ENCODE results near the gene CHD9. TPM values are rescaled to one million over a fixed set of nuclear protein-coding genes. Genes with fewer than 3 reads are reported as not detected.

CHD9 gene
- total RNA-seq, 1 experiment from 2014 or later: 26.3 TPM

DNA sequence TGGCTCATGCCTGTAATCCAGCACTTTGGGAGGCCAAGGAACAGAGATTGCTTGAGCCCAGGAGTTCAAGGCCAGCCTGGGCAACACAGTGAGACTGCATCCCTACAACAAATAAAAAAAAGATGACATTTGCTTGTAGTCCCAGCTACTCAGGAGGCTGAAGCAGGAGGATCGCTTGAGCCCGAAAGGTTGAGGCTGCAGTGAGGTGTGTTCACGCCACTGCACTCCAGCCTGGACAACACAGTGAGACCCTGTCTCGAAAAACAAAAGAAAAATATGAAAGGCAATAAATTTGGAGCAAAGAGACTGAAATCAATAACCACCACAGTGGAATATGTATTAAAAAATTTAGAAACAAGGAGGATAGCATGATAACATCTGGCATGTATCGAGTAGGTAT is 235.7 kb downstream of the CHD9 start:
- Histone ChIP-seq H3K4me3 (no peak overlapping the region), H4K20me1 (ENCODE audit: insufficient read depth) (no peaks in the 10 kb centered on the region), H3K9me2 (ENCODE audit: insufficient read depth) (no peaks in the 10 kb centered on the region), H3K9me3 (ENCODE audit: insufficient read depth, low read depth) (no peaks in the 10 kb centered on the region), H2AFZ (no peak overlapping the region), H3K27me3 (ENCODE audit: insufficient read depth, low read depth) (no peaks in the 10 kb centered on the region), H3K36me3 (ENCODE audit: low read depth) (peaks cover 6% of the 10 kb centered on the region; the same call in 1 of the 2 replicates), H3K27ac (no peak overlapping the region), H3F3A (ENCODE audit: insufficient read depth, low read depth) (peaks cover 6% of the 10 kb centered on the region; the same call in 1 of the 2 replicates), H3K4me2 (no peak overlapping the region), H3K79me2 (ENCODE audit: low read depth) (no peaks in the 10 kb centered on the region), H3K4me1 (replicated peaks; ENCODE audit: insufficient read depth) (no peaks in the 10 kb centered on the region)
- CTCF ChIA-PET: interaction anchor here (0.9 kb wide), 1 partner anchor 220 kb away, joined by 3 read pairs; no protein-coding TSS in a partner anchor
- no TSS peak for BruUV-seq (replicated peaks)
- POLR2A ChIA-PET (ENCODE audit: unreplicated experiment): no interaction called here
- no peak for TF ChIP-seq EZH2 (IDR thresholded peaks at IDR 0.05; ENCODE audit: low read depth)
- TF ChIP-seq, protein P1, sequence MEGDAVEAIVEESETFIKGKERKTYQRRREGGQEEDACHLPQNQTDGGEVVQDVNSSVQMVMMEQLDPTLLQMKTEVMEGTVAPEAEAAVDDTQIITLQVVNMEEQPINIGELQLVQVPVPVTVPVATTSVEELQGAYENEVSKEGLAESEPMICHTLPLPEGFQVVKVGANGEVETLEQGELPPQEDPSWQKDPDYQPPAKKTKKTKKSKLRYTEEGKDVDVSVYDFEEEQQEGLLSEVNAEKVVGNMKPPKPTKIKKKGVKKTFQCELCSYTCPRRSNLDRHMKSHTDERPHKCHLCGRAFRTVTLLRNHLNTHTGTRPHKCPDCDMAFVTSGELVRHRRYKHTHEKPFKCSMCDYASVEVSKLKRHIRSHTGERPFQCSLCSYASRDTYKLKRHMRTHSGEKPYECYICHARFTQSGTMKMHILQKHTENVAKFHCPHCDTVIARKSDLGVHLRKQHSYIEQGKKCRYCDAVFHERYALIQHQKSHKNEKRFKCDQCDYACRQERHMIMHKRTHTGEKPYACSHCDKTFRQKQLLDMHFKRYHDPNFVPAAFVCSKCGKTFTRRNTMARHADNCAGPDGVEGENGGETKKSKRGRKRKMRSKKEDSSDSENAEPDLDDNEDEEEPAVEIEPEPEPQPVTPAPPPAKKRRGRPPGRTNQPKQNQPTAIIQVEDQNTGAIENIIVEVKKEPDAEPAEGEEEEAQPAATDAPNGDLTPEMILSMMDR (conservative IDR thresholded peaks at IDR 0.05): no peak
- intact Hi-C loops (cut with micrococcal nuclease; ENCODE audit: unreplicated experiment): no loop called here
- no peak for DNase-seq

DNA sequence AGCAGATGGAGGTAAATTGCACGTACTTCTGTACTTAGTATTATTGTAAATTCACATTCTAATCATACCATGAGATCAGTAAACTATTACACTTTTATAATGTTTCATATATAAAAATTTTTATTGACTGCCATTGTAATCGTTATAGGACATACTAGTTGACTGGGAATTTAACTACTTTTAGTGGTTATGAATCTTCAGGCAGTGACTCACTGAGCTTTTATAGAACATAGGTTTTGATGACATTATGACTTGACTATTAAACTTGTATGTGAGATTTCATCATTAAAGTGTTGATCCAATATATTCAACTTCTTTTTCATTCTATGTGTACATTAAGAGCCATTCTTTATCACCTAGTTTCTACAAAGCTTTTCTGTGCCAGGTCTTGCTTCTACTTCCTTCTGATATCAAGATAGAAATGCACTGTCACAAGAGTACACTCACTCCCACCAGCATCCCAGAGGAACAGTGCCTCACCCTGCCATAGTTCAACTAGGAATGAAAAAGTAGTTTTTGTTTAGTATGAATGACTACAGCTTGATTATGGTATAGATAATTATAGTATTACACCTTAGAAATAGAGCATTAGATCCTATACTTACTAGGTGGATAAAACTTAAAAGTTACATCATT is 237.1 kb downstream of the CHD9 start:
- Histone ChIP-seq H3K4me3 (no peak overlapping the region), H3K36me3 (ENCODE audit: low read depth) (no peaks in the 10 kb centered on the region), H2AFZ (no peak overlapping the region), H3K4me1 (replicated peaks; ENCODE audit: insufficient read depth) (no peaks in the 10 kb centered on the region), H4K20me1 (ENCODE audit: insufficient read depth) (no peaks in the 10 kb centered on the region), H3K9me3 (ENCODE audit: insufficient read depth, low read depth) (no peaks in the 10 kb centered on the region), H3K27me3 (ENCODE audit: insufficient read depth, low read depth) (no peaks in the 10 kb centered on the region), H3K27ac (no peak overlapping the region), H3K9me2 (ENCODE audit: insufficient read depth) (no peaks in the 10 kb centered on the region), H3F3A (ENCODE audit: insufficient read depth, low read depth) (peaks cover 6% of the 10 kb centered on the region; the same call in 1 of the 2 replicates), H3K4me2 (no peak overlapping the region), H3K79me2 (ENCODE audit: low read depth) (no peaks in the 10 kb centered on the region)
- peak in 1 of 2 experiments; percentile 42 for DNase-seq
- CTCF ChIA-PET: no interaction called here
- BruUV-seq (replicated peaks): no TSS peak
- intact Hi-C loops (cut with micrococcal nuclease; ENCODE audit: unreplicated experiment): no loop called here
- TF ChIP-seq EZH2 (IDR thresholded peaks at IDR 0.05; ENCODE audit: low read depth): no peak
- TF ChIP-seq, protein P1 (conservative IDR thresholded peaks at IDR 0.05): no peak
- POLR2A ChIA-PET (ENCODE audit: unreplicated experiment): interaction anchor here (0.5 kb wide), 1 partner anchor 381 kb away, joined by 3 read pairs; no protein-coding TSS in a partner anchor

DNA sequence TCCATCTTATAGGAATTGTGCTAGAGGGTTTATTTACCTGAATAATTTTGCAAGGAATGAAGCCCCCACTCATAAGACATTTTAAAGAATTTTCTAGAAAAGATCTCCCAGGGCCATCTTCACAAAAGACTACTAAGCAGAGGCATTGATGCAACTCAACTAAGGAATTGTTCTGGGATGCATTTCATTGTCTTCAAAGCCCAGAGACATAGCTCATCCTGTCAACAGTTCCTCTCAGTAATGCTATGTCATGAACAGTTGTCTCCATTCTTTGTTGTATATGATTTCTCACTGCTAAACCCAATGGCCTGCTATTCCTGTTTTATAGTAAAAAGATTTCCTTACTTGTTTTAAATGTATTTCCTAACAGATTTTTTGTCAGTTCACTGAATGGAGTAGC is 242.7 kb downstream of the CHD9 start:
- Histone ChIP-seq H3K27ac (no peak overlapping the region), H3K4me2 (no peak overlapping the region), H3K36me3 (ENCODE audit: low read depth) (peaks cover 3% of the 10 kb centered on the region; the same call in 1 of the 2 replicates), H3F3A (ENCODE audit: insufficient read depth, low read depth) (no peaks in the 10 kb centered on the region), H2AFZ (no peak overlapping the region), H3K9me3 (ENCODE audit: insufficient read depth, low read depth) (no peaks in the 10 kb centered on the region), H3K27me3 (ENCODE audit: insufficient read depth, low read depth) (no peaks in the 10 kb centered on the region), H3K9me2 (ENCODE audit: insufficient read depth) (no peaks in the 10 kb centered on the region), H4K20me1 (ENCODE audit: insufficient read depth) (no peaks in the 10 kb centered on the region), H3K79me2 (ENCODE audit: low read depth) (no peaks in the 10 kb centered on the region), H3K4me1 (replicated peaks; ENCODE audit: insufficient read depth) (no peaks in the 10 kb centered on the region), H3K4me3 (no peak overlapping the region)
- TF ChIP-seq, protein P1 (conservative IDR thresholded peaks at IDR 0.05): no peak
- no peak for TF ChIP-seq EZH2 (IDR thresholded peaks at IDR 0.05; ENCODE audit: low read depth)
- no TSS peak for BruUV-seq (replicated peaks)
- CTCF ChIA-PET: no interaction called here
- intact Hi-C loops (cut with micrococcal nuclease; ENCODE audit: unreplicated experiment): no loop called here
- no peak for DNase-seq
- POLR2A ChIA-PET (ENCODE audit: unreplicated experiment): no interaction called here

Measured in PC-9 (cell line).